RCC 7860 (cell line): ENCODE measurements around the gene DYNLL1.
"Not testable (repeated sequence)": the region's sequence is repeated elsewhere in the genome, so short reads cannot be mapped to it uniquely, and the experiment has no call there.

ENCODE experiments used
- DNase-seq: peaks from one replicate; pipeline ENCODE4 v3.0.0-alpha.2; 2015; ENCODE audit warnings: low spot score
- FAIRE-seq: peaks from 2 replicates; lab custom pipeline; 2012; peaks lifted over from hg19 to GRCh38; lab: Jason Lieb, UNC

Gene DYNLL1

DNA sequence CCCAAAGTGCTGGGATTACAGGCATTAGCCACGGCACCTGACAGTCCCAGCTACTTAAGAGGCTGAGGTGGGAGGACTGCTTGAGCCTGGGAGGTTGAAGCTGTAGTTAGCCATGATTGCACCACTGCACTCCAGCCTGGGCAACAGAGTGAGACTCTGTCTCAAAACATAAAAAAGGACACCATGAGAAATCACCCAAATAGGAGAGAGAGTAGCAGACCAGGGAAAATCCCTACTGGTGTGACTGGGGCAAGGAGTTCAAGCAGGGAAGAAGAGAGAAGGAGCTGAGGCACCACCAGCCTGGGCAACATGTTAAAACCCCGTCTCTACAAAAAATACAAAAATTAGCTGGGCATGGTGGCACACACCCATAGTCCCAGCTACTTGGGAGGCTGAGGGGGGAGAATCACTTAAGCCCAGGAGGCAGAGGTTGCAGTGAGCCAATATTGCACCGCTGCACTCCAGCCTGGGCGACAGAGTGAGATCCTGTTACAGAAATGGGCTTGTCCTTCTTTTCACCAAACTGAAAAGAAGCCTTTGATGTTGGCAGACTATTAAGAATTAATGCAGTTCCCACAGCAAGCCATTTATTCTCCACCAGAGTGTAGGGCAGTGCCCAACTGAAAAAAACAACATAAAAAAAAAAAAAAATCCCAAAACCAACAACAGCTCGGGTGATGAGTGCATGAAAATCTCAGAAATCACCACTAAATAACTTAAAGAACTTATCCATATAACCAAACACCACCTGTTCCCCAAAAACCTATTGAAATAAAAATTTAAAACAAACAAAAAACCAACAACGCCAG is 21.9 kb upstream of the DYNLL1 start:
- FAIRE-seq (no peak), DNase-seq (no peak)

- peak; percentile 90 for FAIRE-seq
- DNase-seq: peak; percentile 90
Measured at GRCh38 chr12:120474616-120474960, 21.3 kb upstream of the DYNLL1 start.

DNA sequence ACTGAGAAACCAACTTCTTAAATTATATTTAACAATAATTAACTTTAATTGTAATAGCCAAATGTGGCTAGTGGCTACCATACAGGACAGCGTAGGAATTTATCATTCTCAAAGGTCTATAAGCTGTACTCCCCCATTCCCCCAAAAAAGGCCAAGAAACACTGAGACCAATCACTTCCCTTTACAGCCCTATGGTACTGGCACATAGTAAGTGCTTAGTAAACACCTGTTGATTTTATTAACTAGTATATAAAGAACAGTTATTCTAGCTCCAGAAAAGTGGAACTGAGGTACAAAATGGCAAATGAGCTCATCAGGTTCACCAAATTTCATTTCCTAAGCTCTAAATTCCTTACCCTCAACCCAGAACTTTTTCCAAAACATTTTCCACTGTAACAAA is 20.3 kb upstream of the DYNLL1 start:
- FAIRE-seq (no peak), DNase-seq (no peak)

- DNase-seq (no peak), FAIRE-seq (no peak)
Measured at GRCh38 chr12:120479458-120479857, 16.5 kb upstream of the DYNLL1 start.

DNA sequence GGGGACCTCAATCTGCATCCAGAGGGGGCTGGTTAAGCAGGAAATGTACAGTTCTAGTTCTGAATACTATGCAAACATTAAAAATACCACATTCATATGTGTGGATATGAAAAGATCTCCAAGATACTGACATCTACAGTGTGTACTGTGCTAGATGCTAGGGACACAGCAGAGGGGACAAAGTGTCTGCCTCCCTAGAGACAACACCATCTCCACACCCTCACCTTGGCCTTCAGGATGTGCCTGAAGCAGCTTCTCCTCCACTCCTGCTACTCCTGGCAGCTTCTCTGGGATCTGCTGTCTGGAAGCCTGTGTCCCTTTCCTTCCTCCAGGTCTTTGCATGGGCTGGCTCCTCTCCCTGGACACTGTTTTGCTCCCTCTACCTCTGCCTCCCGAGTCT is 15.7 kb upstream of the DYNLL1 start:
- DNase-seq: no peak

GRCh38 chr12:120481022-120481767 is 14.7 kb upstream of the DYNLL1 start:
- DNase-seq (no peak), FAIRE-seq (no peak)

More for the DNA sequence above, 15.7 kb upstream of the DYNLL1 start:
- FAIRE-seq: no peak

DNA sequence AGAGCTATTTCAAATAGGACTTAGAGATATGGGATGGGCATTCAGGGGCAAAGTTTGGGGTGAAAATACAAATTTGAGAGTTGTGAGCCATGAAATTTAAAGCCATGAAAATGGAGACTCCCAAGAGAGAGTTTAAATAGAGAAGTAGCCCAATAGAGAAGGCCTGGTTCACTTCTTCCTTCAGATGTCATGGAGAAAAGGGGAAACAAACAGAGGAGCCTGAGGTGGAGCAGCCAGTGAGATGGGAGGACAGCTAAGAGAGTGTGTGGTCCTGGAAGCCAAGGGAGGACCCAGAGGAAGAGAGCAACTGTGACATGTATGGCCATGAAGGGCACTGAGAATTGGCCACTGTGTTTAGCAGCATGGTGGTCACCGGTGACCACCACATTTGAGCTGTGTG is 12.3 kb upstream of the DYNLL1 start:
- no peak for FAIRE-seq
- DNase-seq: no peak

GRCh38 chr12:120485961-120486881 is 9.7 kb upstream of the DYNLL1 start:
- FAIRE-seq (no peak), DNase-seq (no peak)

- DNase-seq, FAIRE-seq: not testable (repeated sequence)
Measured at GRCh38 chr12:120487552-120487951, 8.4 kb upstream of the DYNLL1 start.

DNA sequence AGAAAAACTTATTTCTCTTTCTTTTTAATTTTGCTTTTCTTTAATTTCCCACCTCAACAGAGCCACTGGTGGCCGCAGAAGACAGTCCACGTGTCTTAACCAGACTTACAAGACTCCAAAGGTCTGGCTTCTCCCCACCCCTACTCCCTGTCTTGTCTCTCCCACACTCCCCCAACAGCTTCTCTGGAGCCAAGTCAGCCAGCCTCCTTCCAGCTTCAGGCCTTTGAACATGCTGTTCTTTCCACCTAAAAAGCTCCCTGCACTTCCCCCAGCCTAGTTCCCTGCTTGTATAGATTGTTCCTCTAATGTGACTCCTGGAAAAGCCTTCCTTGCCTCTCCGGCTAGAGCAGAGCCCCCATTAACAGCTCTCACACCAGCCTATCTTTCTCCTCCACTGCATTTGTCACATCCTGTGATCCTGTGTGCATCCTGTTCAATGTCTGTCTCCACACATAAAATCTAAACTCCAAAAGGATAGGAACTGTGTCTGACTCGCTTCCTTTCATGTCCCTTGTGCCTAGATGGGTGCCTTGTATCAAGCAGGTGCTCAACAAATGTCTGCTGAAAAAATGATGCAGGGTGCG is 7.8 kb upstream of the DYNLL1 start:
- FAIRE-seq: no peak

DNA sequence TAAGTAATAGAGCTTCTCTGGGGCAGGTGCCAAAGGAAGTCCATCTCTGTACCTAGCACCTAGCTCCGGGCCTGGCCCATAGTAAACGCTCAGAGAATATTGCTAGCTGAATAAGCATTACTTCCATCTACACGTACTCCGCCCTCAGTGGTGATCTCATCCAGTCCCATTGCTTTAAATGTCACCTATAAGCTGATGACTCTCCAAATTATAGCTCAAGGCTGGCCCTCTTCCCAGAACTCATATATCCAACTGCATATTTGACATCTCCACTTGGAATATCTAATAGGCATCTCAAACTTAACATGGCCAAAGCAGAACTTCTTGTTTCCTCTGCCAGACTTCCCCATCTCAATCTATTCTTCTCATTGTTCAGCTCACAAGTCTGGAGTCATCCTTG is 6.9 kb upstream of the DYNLL1 start:
- DNase-seq: no peak
- no peak for FAIRE-seq

More for the DNA sequence above, 7.8 kb upstream of the DYNLL1 start:
- DNase-seq: no peak

DNA sequence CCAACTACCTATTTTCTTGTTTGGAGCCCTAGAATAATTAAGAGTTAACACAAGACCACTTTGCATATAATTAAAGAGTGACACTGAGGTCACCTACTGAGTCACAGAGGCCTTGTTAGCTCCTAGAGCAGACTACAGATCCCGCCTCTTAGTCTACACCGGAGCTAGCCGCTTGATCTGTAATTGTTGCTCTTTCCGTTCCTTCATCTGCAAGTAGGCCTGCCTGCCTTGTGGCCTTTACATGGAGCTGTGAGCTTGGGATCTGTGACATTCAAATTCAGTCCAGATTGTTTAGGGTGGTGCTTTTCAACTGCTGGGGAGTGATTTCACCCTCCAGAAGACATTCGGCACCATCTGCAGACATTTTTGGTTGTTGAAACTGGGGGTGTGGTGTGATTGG is 5.6 kb upstream of the DYNLL1 start:
- FAIRE-seq: no peak

GRCh38 chr12:120490833-120491512 is 4.9 kb upstream of the DYNLL1 start:
- DNase-seq (no peak), FAIRE-seq (no peak)

More for the DNA sequence above, 5.6 kb upstream of the DYNLL1 start:
- DNase-seq: no peak

GRCh38 chr12:120495186-120495730 is 655 bp upstream of the DYNLL1 start:
- FAIRE-seq (no peak), DNase-seq (no peak)

- peak; percentile 13 for DNase-seq
- no peak for FAIRE-seq
Measured at GRCh38 chr12:120496413-120497340, 764 bp downstream of the DYNLL1 start.

DNA sequence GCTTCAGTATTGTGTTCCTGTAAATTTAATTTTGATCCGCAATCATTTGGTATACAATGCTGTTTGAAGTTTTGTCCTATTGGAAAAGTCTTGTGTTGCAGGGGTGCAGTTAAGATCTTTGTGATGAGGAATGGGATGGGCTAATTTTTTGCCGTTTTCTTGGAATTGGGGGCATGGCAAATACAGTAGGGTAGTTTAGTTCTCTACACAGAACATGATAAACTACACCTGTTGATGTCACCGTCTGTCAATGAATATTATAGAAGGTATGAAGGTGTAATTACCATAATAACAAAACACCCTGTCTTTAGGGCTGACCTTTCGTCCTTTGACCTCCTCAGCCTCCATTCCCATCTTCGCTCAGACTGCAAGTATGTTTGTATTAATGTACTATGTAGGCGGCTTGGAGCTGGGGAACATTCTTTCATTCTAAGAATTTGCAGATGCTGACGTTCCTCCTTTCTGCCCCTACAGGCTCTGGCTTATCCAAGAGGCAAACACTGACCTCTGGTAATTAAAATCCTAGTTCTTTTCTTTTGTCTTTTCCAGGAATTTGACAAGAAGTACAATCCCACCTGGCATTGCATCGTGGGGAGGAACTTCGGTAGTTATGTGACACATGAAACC is 1.7 kb downstream of the DYNLL1 start:
- FAIRE-seq (no peak), DNase-seq (no peak)

DNA sequence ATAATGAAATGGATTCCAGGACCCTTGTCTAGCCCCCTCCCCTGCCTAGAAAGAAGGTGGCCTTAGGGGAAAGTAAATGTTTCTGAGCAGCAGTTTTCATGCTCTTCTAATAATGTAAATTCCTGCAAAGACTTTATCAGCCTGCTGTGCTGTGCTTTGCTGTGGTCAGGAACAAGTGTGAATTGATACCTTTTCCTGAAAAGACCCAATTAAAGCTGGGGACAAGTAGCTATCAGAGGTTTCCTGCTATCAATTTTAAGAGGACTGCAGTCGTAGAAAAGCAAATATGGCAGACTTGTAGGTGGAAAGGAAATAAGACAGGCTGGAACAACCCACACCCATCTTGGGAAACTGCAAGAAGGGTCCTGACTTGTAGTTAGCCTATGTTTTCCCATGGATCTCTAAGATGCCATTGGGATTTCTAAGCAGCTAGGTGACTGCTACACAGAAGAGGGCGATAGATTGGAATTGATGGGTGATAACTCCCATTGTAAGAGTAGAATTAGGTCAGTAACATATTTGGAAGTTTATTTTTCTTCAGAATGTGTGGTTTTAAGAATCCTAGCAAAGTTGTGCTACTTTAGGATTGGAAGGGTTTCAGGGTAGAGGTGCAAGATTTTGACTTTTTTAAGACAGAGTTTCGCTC is 3.1 kb downstream of the DYNLL1 start:
- DNase-seq (no peak), FAIRE-seq (no peak)

DNA sequence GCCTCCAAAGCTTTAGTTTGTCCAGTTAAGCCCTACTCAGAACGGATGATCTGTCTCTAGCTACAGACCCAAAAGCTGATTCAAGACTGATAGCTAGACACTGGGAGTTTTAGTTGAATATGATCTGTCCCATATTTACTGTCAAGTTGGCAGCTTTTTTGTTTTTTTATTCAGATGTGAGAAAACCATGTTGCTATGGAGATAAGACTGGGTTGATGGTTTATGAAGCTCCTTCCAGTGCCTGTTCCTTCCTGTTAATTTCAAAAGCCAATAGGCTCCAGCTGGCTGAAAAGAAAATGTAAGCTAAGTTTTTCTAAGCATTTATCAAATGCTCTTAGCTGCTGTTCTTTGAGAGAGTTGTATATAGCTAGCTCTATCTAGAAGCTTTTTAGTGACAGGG is 4.7 kb downstream of the DYNLL1 start:
- no peak for DNase-seq

More for the DNA sequence above, 4.7 kb downstream of the DYNLL1 start:
- FAIRE-seq: no peak
